GM21619 (cell line): ENCODE data around the gene C5.
"Not testable (repeated sequence)": the region's sequence is repeated elsewhere in the genome, so short reads cannot be mapped to it uniquely, and the experiment has no call there.

ENCODE experiments used
- ATAC-seq: cut with Tn5 transposase; IDR thresholded peaks from one replicate; pipeline ENCODE4 v1.9.1; 2021; ENCODE audit not compliant: unreplicated experiment

Gene C5

DNA sequence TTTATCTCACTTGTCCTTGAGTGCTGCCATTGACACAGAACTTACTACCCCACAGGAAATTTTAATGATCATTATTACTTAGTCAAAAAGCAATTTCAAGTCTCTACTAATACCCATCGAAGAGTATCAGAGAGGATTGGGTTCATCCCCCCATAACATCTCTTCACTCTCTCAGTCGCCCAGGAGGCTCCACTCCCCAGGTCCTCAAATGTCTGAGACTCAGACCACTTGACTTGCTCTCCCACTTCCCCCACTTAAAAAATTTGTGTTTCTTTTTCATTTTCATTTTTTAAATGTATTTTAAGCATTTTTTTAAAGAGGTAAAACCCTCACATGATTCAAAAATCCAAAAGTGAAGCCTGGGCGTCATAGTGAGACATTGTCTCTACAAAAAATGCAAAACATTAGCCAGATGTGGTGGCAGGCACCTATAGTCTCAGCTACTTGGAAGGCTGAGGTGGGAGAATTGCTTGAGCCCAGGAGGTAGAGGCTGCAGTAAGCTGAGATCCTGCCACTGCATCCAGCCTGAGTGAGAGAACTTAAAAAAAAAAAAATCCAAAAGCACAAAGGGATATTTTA, 66.7 kb downstream of the C5 start:
- peak; percentile 48 for ATAC-seq

DNA sequence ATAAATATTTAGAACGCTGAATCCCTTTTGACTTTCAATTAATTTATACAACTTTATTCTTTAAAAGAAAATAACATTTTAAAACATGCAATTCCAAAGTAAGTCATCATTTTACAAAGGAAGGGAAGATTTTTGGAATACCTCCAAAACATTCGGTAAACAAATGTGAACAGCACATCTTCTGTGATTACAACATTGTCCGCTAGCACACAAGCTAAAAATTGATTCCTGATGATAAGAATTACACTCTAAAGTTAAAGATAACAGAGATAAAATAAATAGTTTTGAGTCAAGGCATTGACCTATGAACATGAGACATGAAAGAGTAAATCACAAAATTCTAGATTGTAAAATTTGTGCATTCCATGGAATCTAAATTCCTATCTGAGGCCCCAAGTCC, 67.2 kb downstream of the C5 start:
- ATAC-seq, result no peak

DNA sequence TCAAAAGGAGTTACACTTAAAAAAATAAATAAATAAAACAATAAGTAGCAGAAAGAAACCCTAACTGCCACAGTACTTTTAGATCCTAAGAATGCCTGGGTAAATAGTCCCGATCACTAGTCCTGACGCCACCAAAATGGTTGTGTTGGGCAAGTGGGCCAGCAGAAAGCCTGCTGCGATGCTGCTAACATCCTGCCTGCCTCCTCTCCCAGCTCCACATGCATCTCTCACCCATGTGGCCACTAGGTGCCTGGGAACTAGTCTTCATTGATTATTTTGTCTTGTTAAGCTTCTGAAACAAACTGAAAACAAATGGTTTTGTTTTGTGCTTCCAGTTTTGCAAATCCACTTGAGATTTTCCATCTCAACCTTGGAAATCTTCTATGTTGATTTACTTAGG, 69.1 kb downstream of the C5 start:
- no peak for ATAC-seq

DNA sequence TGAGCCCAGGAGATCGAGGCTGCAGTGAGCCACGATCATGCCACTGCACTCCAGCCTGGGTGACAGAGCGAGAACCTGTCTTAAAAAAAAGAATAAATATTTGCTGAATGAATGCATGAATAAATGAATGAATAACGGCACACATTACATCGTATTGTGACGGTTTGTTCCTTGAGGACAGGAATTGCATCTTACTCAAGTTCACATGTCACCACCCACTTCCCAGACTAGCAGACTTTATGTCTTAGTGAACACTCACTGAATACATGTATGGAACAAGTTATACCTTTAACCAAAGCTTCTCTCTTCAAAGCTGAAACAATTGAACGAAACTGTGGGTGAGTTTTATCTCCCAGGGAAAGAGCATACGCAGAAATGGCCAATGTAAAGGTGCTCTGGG, 70.3 kb downstream of the C5 start:
- ATAC-seq, result no peak

DNA sequence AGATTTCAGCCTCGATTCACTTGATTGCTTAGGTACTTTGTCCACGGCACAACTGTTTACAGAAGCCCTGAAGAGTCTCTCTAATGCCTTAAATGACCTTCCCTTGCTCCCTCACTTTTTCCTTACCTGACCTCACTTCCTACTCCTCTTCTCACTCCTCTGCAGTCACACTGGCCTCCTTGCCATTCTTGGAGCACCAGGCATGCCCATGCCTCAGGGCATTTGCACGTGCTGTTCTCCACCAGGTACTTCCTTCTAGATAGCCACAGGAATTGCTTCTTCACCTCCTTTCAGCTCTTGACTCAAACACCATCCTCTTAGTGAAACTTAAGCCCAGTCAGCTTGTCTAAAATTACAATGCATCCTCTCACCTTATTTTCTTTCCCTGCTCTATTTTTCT, 71.1 kb downstream of the C5 start:
- no peak for ATAC-seq

DNA sequence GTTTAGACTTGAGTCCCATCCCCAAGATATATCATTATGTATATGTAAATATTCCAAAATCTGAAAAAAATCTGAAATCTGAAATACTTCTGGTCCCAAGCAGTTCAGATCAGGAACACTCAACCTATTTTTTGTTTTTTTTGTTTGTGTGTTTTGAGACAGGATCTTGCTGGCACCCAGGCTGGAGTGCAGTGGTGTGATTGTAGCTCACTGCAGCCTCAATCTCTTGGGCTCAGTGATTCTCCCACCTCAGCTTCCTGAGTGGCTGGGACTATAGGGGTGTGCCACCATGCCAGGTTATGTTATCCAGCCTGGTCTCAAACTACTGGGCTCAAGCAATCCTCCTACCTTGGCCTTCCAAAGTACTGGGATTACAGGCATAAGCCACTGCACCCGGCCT, 72.8 kb downstream of the C5 start:
- ATAC-seq, result no peak

DNA sequence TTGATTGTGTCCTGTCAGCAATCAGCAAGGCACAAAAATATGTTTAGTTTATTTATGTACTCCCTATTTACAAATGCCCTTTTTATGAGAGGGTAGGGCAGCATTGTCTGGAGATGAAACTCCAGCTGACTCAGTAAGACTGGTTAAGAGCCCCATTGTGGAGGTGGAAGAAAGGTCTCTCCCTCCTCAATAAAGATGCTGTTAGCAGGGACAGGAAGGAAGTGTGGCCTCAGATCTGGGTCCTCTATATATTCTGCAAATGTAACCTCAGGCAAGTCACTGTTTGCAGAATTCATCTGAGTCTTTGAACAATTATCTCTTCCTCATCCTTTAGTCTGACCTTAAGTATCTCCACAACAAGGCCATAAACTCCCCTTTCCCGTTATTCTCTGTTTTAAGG, 75.2 kb downstream of the C5 start:
- ATAC-seq, result no peak

DNA sequence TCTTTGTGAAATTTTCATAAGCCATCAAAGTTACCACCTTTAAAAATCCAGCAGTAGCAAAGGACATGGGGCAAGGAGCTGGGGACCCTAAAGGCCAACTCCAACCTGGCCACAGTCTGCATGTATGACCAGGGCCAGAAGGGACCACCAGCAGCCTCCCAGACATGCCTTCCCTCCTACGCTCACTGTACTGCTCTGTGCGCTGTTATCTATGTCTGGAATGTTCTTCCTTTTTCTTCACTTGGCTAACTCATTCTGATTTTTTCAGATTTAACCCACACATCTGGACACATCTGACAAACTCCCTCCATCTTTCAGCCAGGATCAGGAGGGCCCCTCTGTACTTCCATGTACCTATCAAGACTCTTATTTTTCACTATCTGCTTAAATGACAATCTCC, 75.9 kb downstream of the C5 start:
- no peak for ATAC-seq

DNA sequence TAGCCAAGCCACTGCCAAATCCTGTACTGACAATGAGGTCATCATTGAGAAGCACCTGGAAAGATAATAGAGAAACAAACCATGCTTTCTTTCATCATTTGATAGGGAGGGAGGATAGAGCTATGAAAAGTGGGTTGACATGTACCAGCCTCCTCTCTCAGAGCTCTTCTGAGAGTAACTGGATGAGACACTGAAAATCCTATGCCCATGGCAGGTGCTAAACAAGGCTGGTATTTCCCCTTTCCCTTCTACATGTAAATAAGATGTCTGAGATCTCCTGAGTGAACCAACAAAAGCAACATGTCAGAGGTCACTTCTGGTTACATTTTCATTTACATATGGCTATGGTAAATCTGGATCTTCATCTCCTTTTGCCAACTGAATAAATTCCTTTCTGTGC, 78.1 kb downstream of the C5 start:
- no peak for ATAC-seq

DNA sequence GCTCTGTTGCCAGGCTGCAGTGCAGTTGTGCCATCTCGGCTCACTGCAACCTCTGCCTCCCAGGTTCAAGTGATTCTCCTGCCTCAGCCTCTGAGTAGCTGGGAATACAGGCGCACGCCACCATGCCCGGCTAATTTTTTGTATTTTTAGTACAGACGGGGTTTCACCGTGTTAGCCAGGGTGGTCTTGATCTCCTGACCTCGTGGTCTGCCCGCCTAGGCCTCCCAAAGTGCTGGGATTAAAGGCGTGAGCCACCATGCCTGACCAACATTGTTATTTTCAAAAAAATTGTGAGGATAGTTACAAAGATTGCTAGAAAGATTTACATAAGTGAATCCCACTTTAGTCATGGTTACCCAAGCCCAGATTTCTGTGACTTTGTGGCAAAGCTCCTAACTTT, 78.6 kb downstream of the C5 start:
- ATAC-seq, result not testable (repeated sequence)

DNA sequence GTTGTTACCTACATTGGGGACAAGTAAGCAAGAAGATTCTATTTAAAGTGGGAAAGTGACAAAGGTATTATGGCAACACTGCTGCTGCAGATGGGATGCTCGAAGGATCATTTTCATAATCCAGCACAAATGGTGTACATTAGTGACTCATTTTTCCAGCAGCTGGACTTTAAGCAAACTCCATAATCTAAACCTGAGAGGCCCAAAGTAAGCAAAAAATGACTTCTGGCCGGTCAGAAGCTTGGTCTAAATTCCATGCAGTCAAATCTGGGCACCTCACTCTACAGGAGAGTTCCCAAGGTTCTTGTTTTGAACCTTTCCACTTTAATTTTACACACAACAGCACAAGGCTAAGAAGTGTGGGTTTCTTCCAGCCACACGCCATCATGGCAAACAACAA, 79.8 kb downstream of the C5 start:
- no peak for ATAC-seq

DNA sequence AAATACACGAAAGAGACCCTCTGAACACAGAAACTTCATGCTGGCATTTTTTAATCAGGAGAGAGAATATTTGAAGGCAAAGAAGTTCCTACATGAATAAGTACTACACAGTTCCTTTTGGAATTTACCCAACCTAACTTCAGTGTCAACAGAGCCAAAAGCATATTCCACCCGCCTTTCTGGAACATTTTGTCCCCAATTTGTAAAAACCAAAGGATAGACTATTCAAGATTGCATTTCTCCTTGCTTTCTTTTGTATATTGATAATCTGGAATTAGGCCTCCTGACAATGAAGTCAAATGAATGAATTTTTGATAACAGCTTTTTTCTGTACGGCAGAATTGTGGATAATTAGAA, 84.1 kb downstream of the C5 start:
- ATAC-seq, result no peak

DNA sequence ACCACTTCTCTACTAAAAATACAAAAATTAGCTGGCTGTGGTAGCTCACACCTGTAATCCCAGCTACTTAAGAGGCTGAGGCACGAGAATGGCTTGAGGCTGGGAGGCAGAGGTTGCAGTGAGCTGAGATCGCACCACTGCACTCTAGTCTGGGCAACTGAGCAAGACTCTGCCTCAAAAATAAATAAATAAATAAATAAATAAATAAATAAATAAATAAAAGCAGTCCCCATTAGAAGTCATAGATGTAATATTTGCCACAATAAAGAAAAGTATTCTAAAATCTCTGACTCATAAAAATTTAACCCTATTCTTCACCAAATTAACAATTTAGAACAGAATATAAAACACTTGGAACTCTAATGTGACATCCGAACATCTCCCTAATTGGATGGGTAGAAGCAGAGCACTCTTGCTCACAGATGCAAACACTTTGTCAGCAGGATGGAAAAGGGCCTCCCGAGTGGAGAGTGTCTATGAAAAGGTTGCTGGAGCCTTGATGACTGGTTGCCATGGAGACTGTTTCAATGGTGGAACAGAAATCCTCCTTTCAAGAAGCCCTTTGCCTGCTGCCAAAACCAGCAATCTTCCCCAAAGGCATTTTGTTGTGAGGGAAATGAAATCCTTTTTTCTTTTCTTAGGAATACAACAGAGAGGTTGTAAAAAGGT, 84.6 kb downstream of the C5 start:
- no peak for ATAC-seq

DNA sequence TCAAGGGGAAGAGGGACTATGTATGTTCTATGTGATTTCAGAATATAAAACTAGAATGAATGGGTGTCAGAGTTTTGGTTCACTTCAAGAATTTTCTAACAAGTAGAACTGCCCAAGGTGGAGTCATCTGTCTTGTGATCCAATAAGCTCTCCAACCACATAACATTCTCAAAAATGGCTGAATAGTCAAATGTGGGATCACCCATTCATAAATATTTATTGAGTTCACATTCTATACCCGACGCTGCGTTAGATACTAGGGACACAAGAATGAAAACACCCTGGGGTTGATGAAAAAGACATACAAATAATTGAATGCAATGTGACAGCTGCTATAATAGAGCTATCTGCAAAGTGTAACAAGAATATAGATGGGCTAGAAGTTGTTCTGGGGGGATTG, 88.1 kb downstream of the C5 start:
- ATAC-seq, result no peak

DNA sequence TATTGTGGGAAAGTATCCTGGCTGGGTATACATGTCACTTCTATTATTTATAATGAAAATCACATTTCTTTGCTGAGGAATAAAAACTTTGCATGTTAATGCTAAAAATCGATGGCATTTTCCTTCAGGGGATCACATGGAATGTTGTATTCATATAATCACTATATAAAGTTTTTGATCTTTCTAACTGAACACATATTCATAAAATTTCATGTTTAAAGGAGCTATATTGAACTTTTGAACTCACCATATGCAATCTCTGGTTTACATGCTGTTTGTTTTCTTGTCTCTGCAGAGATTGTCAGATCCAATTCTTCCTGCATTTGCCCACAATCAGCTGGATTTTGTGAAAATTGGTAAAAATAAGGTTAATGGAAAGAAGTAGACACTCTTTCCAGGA, 90.1 kb downstream of the C5 start:
- ATAC-seq, result no peak

DNA sequence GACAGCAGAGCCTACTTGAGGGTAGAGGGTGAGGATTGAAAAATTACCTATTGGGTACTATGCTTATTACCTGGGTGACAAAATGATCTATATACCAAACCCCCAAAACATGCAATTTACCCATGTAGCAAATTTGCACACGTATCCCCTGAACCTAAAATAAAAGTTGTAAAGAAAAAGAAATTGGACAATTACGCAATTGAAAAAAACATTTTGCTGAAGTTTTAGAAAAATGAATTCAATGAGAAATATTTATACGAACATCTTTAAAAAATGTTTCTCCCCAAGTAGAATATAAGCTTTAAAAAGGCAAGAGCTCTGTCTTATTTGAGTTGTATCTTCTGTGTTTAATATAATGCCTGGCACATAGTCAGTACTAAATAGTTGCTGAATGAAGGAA, 93.2 kb downstream of the C5 start:
- ATAC-seq, result no peak

DNA sequence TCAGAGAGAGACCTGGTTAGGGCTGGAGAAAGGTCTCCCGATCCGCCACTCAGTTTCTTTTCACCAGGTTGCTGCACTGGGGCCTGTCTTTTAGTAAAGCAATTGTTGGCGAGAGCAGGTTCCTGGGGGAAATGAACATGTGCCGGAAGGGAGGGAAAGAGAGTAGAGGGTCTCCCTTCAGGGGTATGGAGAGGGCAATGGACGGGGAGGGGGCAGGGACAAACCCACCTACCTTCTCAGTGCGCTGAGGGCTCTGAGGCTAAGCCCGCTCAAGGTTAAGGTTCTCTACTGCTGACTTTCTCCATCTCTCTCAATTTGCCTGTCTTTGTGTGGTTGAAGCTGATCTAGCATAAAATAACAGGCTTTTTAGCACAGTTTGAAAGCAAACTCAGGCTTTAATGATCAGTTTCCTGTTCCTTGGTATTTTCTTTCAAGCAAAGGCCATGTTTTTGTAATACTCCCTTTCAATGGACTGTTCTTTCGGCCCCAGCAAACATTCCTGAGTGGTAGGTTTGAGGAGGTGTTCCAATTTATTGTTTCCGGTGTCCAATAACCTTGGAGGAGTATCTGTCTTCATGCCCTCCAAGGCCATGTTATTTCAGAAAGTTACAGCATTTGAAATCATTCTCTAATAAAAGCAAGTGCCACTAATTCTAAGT, 98.0 kb downstream of the C5 start:
- ATAC-seq, result no peak

DNA sequence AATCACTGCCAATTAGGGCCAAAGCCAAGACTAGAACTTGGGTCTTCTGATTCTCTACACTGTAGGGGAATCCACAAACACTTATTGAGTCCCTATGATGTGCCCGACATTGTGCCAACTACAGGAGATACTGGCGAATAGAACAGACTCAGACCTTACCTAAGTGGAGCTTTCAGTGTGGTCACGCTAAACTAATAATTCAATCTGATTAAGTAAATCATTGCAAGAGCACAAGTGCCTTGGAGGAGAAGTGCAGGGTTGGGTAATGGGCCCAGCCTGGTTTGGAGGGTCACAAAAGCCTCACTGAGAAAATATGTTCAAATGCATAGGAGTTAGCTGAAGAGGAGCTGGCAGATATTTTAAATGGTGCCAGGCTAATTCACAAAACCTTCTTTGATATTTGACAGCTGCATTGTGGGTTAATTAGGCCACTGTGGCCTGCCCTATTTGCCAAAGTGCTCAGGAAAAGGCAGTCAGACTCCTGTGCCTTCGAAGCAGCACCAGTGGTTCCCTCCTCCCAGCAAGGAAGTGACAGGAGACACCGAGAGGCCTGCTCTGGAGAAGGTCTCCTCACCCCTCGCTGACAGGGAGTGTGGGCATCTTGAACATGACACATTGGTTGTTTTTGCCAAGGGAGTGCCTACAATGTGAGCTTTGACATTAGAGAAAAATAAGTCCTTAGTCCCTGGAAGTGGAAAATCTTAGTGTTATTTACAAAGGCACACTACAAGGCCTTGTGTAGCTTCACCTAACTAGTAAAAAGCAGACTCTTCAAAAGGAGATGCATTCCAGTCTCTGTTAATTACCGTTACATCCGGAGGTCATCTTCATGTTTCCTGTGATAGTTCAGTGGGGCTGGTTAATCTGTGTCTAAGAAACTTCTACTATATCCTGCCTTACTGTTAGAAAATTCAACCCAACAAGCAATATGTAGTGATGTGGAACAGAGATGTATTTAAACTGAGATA, 99.4 kb downstream of the C5 start:
- no peak for ATAC-seq

DNA sequence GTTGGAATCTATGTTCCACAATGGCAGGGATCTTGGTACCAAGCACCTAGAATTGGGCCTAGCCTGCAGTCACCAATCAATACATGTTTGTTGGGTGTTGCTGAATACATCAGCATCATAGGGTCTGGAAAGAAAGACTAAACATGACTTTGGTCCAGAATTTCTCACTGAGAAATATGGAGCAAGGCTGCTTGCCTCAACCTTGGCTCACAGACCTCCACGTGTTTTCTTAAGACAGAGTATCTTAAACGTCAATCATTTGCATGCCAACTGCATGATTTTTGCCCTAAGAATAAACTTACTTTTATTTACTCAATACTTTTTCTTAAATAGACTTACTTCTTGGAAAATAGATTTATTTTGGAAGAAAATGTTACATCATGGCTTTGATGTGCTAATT, 100.8 kb downstream of the C5 start:
- no peak for ATAC-seq

DNA sequence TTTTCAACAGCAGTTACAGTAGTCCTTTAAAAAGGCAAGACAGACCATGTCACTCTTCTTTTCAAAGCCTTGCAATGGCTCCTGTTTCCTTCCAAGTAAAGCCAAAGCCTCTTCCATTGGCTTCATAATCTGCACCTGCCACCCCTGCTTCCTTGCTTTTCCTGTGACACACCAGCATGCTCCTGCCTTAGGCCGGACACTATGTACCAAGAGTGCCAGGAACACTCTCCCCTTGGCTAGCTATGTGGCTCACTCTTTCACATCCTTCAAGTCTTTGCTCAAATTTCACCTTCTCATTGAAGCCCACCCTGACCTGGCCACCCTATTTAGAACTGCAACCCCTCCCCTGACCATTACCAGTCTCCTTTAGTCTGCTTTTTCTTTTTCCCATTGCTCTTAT, 101.3 kb downstream of the C5 start:
- no peak for ATAC-seq

DNA sequence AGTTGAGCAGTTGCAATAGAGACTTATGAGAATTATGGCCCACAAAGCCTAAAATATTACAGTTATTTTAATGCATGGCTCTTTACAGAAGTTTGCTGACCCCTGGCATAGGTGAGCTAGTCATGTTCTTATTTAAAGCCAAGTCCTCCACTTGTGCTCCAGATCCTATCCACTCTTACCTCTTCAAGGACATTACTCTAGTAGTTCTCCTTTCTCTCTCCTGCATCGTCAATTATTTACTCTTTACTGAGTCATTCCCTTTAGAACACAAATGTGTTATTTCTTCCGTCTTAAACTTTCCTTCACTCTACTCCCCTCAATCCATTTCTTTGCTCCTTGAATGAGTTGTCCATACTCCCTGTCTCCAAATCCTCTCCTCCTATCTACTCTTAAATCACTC, 102.9 kb downstream of the C5 start:
- ATAC-seq, result no peak

DNA sequence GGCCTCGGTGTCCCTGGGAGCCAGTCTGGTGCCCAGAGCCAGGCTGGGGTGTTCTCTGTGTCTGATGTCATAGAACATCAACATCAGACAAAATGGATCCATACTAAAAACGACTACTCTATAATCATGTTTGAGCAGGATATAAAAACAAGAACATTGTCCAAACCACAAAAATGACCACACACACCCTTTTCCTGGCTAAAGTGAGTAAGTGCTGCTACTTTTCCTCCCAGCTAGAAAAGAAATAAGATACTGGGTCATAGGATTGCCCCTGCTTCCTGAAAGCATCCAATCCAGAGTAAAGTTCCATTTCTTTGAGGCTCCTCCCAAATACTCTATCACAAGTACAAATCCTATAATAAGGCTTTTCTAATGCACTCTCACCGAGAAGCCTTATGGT, 103.8 kb downstream of the C5 start:
- no peak for ATAC-seq
